GM12878 (cell line): ENCODE measurements around the gene STXBP4.

Experiments
- BHLHE40 ChIP-seq, 2 experiments: fragments of 450-650 bp in 1 of 2; IDR thresholded peaks; 2 replicates each; pipeline ENCODE4 v1.6.1; 2011 to 2017; ENCODE audit warnings: low read depth in 2 of 2, borderline replicate concordance in 1 of 2, improper control_type of control experiment in 1 of 2, low read length in 1 of 2, mild to moderate bottlenecking in 1 of 2
- IKZF1 ChIP-seq: fragments of 450-650 bp; conservative IDR thresholded peaks from 2 replicates; pipeline ENCODE4 v1.6.1; 2017; ENCODE audit warnings: antibody characterized with exemption, mild to moderate bottlenecking
- POLR2A ChIP-seq: IDR thresholded peaks from 2 replicates; pipeline ENCODE4 v1.6.1; 2011; ENCODE audit warnings: low read depth, mild to moderate bottlenecking, low read length
- SIN3A ChIP-seq: IDR thresholded peaks from 2 replicates; pipeline ENCODE4 v1.6.1; 2012; ENCODE audit warnings: low read depth, low read length, improper control_type of control experiment
- ZNF24 ChIP-seq: fragments of 450-650 bp; IDR thresholded peaks from 2 replicates; pipeline ENCODE4 v1.6.1; 2017; ENCODE audit warnings: antibody characterized with exemption, mild to moderate bottlenecking
- TF ChIP-seq, protein P1 (sequence below), 3 experiments: IDR thresholded peaks in 2 of 3; conservative IDR thresholded peaks in 1 of 3; 2 replicates each; pipeline ENCODE4 v1.5.1; 2011; ENCODE audit warnings: low read depth in 3 of 3, low read length in 3 of 3, mild to moderate bottlenecking in 3 of 3, control low read depth in 2 of 3, moderate library complexity in 2 of 3, inconsistent platforms in 1 of 3, mixed read lengths in 1 of 3; ENCODE audit not compliant: control insufficient read depth in 2 of 3, insufficient read depth in 1 of 3; ENCODE audit errors: extremely low read depth in 1 of 3

- TF ChIP-seq, protein P1, sequence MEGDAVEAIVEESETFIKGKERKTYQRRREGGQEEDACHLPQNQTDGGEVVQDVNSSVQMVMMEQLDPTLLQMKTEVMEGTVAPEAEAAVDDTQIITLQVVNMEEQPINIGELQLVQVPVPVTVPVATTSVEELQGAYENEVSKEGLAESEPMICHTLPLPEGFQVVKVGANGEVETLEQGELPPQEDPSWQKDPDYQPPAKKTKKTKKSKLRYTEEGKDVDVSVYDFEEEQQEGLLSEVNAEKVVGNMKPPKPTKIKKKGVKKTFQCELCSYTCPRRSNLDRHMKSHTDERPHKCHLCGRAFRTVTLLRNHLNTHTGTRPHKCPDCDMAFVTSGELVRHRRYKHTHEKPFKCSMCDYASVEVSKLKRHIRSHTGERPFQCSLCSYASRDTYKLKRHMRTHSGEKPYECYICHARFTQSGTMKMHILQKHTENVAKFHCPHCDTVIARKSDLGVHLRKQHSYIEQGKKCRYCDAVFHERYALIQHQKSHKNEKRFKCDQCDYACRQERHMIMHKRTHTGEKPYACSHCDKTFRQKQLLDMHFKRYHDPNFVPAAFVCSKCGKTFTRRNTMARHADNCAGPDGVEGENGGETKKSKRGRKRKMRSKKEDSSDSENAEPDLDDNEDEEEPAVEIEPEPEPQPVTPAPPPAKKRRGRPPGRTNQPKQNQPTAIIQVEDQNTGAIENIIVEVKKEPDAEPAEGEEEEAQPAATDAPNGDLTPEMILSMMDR (IDR thresholded peaks at IDR 0.05 in 2 of 3, conservative IDR thresholded peaks at IDR 0.05 in 1 of 3; ENCODE audit: control insufficient read depth in 2 of 3, extremely low read depth in 1 of 3, insufficient read depth in 1 of 3, low read depth in 3 of 3, low read length in 3 of 3), result no peak
- no peak for TF ChIP-seq ZNF24
- no peak for TF ChIP-seq IKZF1
- TF ChIP-seq BHLHE40 (IDR thresholded peaks at IDR 0.05; ENCODE audit: borderline replicate concordance in 1 of 2, low read depth in 2 of 2, low read length in 1 of 2), result no peak
- TF ChIP-seq POLR2A, result no peak
- no peak for TF ChIP-seq SIN3A
Measured at GRCh38 chr17:55122114-55122513, 153.5 kb downstream of the STXBP4 start.
